Vagina (tissue), 2 donors: ENCODE data around the gene GAS7. TPM values are rescaled to one million over a fixed set of nuclear protein-coding genes. Genes with fewer than 3 reads are reported as not detected.
"Not testable (repeated sequence)": the region's sequence is repeated elsewhere in the genome, so short reads cannot be mapped to it uniquely, and the experiment has no call there.

ENCODE experiments used
- DNase-seq, 2 donors: peaks; one replicate each; pipeline ENCODE4 v3.0.0-alpha.2; 2017; ENCODE audit errors: extremely low spot score in 2 of 2
- H3K27ac ChIP-seq: fragments of 200-600 bp; sonication (generic); one replicate; pipeline ENCODE4 v1.5.1; 2019
- H3K27me3 ChIP-seq: fragments of 200-600 bp; sonication (generic); one replicate; pipeline ENCODE4 v1.5.1; 2019
- H3K36me3 ChIP-seq, 2 donors: fragments of 200-600 bp; sonication (generic); one replicate each; pipeline ENCODE4 v1.5.1; 2017 to 2019
- H3K4me1 ChIP-seq: fragments of 200-600 bp; sonication (generic); one replicate; pipeline ENCODE4 v1.5.1; 2019
- H3K4me3 ChIP-seq, 2 donors: fragments of 200-600 bp; sonication (generic); 1 replicate in 1 of 2; 2 replicates in 1 of 2; pipeline ENCODE4 v1.5.1; 2016 to 2019
- H3K9me3 ChIP-seq: fragments of 200-600 bp; sonication (generic); one replicate; pipeline ENCODE4 v1.5.1; 2019
- POLR2A ChIP-seq, 2 donors: fragments of 450-650 bp; IDR thresholded peaks; one replicate each; pipeline ENCODE4 v1.6.1; 2017; ENCODE audit warnings: antibody characterized with exemption in 2 of 2, mild to moderate bottlenecking in 2 of 2, moderate library complexity in 2 of 2
- POLR2AphosphoS5 ChIP-seq, 2 donors: sonication (generic); formaldehyde crosslinking; IDR thresholded peaks; one replicate each; pipeline ENCODE4 v1.9.0; 2017; ENCODE audit warnings: antibody characterized with exemption in 2 of 2, mild to moderate bottlenecking in 2 of 2, low read depth in 1 of 2; ENCODE audit not compliant: insufficient read depth in 1 of 2
- intact Hi-C: fragments of 100-400 bp; cut with DNase I; formaldehyde crosslinking; loops from one replicate; pipeline ENCODE4 v1.15.1; 2023
- total RNA-seq: library from RNA; depleted of rRNA; stranded (reverse); fragments of >200 nt; gene quantifications from one replicate; pipeline ENCODE4 v1.2.3, GENCODE V29; 2016
- TF ChIP-seq, protein P1 (sequence below), 3 experiments: fragments of 450-650 bp in 2 of 3; fragments of 200-600 bp in 1 of 3; sonication (generic) in 1 of 3; IDR thresholded peaks; one replicate each; pipeline ENCODE4 v1.5.1; 2017 to 2019; ENCODE audit warnings: antibody characterized with exemption in 3 of 3, mild to moderate bottlenecking in 2 of 3, moderate library complexity in 2 of 3

GAS7 gene
- total RNA-seq, 1 donor from 2014 or later, result 47.1 TPM

DNA sequence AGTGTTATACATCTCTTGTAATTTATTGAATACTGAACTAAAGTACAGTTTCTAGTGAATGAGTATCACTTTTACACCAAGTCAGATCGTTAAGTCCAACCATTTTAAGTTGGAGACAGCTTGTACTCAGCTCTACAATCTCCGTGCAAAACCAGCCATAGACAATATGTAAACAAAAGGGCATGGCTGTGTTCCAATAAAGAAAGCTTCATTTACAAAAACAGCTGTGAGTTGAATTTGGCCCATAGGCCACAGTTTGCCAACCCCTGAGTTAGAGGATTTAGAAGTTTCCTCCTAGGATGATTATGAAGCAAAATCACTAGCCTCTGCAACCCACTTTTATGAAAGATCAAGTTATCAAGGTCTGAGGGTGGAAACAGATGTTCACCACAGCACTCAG lies 187.7 kb downstream of the GAS7 start:
- no peak for DNase-seq
- TF ChIP-seq, protein P1, sequence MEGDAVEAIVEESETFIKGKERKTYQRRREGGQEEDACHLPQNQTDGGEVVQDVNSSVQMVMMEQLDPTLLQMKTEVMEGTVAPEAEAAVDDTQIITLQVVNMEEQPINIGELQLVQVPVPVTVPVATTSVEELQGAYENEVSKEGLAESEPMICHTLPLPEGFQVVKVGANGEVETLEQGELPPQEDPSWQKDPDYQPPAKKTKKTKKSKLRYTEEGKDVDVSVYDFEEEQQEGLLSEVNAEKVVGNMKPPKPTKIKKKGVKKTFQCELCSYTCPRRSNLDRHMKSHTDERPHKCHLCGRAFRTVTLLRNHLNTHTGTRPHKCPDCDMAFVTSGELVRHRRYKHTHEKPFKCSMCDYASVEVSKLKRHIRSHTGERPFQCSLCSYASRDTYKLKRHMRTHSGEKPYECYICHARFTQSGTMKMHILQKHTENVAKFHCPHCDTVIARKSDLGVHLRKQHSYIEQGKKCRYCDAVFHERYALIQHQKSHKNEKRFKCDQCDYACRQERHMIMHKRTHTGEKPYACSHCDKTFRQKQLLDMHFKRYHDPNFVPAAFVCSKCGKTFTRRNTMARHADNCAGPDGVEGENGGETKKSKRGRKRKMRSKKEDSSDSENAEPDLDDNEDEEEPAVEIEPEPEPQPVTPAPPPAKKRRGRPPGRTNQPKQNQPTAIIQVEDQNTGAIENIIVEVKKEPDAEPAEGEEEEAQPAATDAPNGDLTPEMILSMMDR (IDR thresholded peaks at IDR 0.05), result no peak
- TF ChIP-seq POLR2A (IDR thresholded peaks at IDR 0.05), result no peak
- TF ChIP-seq POLR2AphosphoS5 (IDR thresholded peaks at IDR 0.05; ENCODE audit: insufficient read depth in 1 of 2, low read depth in 1 of 2), result no peak
- Histone ChIP-seq H3K27ac (no peak overlapping the region), H3K27me3 (no peaks in the 10 kb centered on the region), H3K9me3 (no peaks in the 10 kb centered on the region), H3K36me3 (no peaks in the 10 kb centered on the region), H3K4me1 (peaks cover 15% of the 10 kb centered on the region), H3K4me3 (no peak overlapping the region)
- intact Hi-C loops, result no loop called here

DNA sequence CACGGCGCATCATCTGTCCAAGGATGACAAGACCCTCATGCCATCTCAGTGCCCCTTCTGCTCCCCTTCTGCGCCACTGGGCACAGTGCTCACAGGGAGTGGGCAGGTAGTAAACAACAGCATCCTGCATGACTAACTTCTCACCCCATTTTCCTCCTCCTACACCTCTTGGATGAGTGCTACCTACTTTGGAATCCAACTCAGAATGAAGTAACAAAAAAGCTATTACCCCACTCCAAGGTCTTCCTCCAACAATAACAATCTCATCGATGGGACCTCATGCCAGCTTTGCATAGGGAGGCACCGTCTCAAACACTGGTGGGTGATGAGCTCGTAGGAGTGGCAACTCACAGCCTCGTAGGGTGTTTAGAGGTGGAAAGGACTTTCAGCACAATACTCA lies 194.7 kb downstream of the GAS7 start:
- H3K4me3 ChIP-seq, result no peak overlapping the region
- no peak for DNase-seq
- TF ChIP-seq, protein P1 (IDR thresholded peaks at IDR 0.05), result no peak
- TF ChIP-seq POLR2AphosphoS5 (IDR thresholded peaks at IDR 0.05; ENCODE audit: insufficient read depth in 1 of 2, low read depth in 1 of 2), result no peak
- no peak for TF ChIP-seq POLR2A (IDR thresholded peaks at IDR 0.05)
- H3K27ac ChIP-seq, result no peak overlapping the region
- no peaks in the 10 kb centered on the region for H3K27me3 ChIP-seq
- peaks cover 24% of the 10 kb centered on the region for H3K4me1 ChIP-seq
- intact Hi-C loops, result no loop called here
- no peaks in the 10 kb centered on the region for H3K36me3 ChIP-seq
- no peaks in the 10 kb centered on the region for H3K9me3 ChIP-seq

DNA sequence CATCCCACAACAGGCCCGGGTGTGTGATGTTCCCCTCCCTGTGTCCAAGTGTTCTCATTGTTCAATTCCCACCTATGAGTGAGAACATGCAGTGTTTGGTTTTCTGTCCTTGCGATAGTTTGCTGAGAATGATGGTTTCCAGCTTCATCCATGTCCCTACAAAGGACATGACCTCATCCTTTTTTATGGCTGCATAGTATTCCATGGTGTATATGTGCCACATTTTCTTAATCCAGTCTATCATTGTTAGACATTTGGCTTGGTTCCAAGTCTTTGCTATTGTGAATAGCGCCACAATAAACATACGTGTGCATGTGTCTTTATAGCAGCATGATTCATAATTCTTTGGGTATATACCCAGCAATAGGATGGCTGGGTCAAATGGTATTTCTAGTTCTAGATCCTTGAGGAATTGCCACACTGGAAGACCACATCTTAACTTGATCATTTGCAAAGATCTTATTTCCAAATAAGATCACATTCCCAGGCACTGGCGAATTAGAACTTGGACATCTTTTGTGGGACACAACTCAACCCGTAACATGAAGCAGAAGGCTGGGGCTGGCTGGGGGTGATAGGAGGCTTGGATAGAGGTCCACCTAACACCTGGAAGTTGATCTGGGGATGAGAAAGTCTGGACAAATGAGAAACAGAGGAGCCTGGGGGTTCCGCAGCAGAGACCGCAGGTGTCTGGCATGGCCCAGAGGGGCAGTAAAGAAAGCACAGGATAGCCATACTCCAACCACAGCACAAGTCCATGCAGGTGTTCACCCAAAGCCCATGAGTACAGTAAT lies 195.6 kb downstream of the GAS7 start:
- H3K27me3 ChIP-seq, H3K27ac ChIP-seq, H3K9me3 ChIP-seq, intact Hi-C loops, H3K36me3 ChIP-seq, H3K4me3 ChIP-seq, DNase-seq: not testable (repeated sequence)
- peaks cover 20% of the 10 kb centered on the region for H3K4me1 ChIP-seq

- no peaks in the 10 kb centered on the region for H3K27me3 ChIP-seq
- intact Hi-C loops, result no loop called here
- H3K27ac ChIP-seq, result no peak overlapping the region
- no peaks in the 10 kb centered on the region for H3K9me3 ChIP-seq
- H3K4me1 ChIP-seq, result peaks cover 16% of the 10 kb centered on the region
- no peak overlapping the region for H3K4me3 ChIP-seq
- H3K36me3 ChIP-seq, result no peaks in the 10 kb centered on the region
- TF ChIP-seq, protein P1 (IDR thresholded peaks at IDR 0.05), result no peak
- TF ChIP-seq POLR2A (IDR thresholded peaks at IDR 0.05) (no peak), POLR2AphosphoS5 (IDR thresholded peaks at IDR 0.05; ENCODE audit: insufficient read depth in 1 of 2, low read depth in 1 of 2) (no peak)
- DNase-seq, result no peak
Measured at GRCh38 chr17:10001306-10001873, 197.0 kb downstream of the GAS7 start.

- Histone ChIP-seq H3K4me1 (peaks cover 16% of the 10 kb centered on the region), H3K36me3 (no peaks in the 10 kb centered on the region), H3K9me3 (no peaks in the 10 kb centered on the region), H3K27me3 (no peaks in the 10 kb centered on the region), H3K4me3 (no peak overlapping the region), H3K27ac (no peak overlapping the region)
- intact Hi-C loops, result no loop called here
- TF ChIP-seq, protein P1 (IDR thresholded peaks at IDR 0.05), result no peak
- no peak for TF ChIP-seq POLR2A (IDR thresholded peaks at IDR 0.05)
- TF ChIP-seq POLR2AphosphoS5 (IDR thresholded peaks at IDR 0.05; ENCODE audit: insufficient read depth in 1 of 2, low read depth in 1 of 2), result no peak
- no peak for DNase-seq
Measured at GRCh38 chr17:9999919-10000695, 198.3 kb downstream of the GAS7 start.
